Spleen (tissue), 7 donors: ENCODE results near the gene METTL8.

ENCODE experiments used
- POLR2AphosphoS5 ChIP-seq, 3 donors: sonication (generic); formaldehyde crosslinking; IDR thresholded peaks; one replicate each; pipeline ENCODE4 v1.5.1; 2017; ENCODE audit warnings: antibody characterized with exemption in 3 of 3
- TF ChIP-seq, protein P1 (sequence below), 11 experiments: fragments of 200-600 bp in 7 of 11; fragments of 450-650 bp in 4 of 11; sonication (generic) in 4 of 11; IDR thresholded peaks in 8 of 11; conservative IDR thresholded peaks in 3 of 11; 1 replicate in 7 of 11; 2 replicates in 4 of 11; pipeline versions ENCODE4 v1.4.0 to v1.8.0; 2016 to 2021; ENCODE audit warnings: antibody characterized with exemption in 11 of 11, inconsistent platforms in 4 of 11, mild to moderate bottlenecking in 1 of 11
- donor health status: DM: no; HTN: no; CAD: no; lungs with moderate emphysema.
- donor health status: DM: no; HTN: no; CAD: no.
- donor health status: DM: no; HTN: no; CAD: no.

DNA sequence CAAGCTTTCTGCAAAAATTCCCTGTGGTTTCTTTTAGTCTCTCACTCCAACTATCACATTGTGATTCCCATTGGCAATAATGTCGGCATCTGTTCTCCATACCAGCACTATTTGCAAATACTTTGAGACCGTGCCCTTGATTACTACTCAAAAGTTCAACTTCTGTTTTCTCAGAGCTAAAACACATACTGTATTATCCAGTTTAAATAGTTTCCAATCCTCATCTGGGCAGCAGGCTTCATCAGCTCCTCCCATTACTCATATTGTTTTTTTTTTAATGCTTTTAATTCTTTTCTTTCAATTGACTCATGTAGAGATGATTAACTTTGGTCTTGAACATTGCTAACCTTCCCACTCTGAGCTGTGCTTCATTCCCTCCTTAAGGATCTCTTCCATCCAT lies 135.8 kb downstream of the METTL8 start:
- no peak for TF ChIP-seq POLR2AphosphoS5 (IDR thresholded peaks at IDR 0.05)
- TF ChIP-seq, protein P1, sequence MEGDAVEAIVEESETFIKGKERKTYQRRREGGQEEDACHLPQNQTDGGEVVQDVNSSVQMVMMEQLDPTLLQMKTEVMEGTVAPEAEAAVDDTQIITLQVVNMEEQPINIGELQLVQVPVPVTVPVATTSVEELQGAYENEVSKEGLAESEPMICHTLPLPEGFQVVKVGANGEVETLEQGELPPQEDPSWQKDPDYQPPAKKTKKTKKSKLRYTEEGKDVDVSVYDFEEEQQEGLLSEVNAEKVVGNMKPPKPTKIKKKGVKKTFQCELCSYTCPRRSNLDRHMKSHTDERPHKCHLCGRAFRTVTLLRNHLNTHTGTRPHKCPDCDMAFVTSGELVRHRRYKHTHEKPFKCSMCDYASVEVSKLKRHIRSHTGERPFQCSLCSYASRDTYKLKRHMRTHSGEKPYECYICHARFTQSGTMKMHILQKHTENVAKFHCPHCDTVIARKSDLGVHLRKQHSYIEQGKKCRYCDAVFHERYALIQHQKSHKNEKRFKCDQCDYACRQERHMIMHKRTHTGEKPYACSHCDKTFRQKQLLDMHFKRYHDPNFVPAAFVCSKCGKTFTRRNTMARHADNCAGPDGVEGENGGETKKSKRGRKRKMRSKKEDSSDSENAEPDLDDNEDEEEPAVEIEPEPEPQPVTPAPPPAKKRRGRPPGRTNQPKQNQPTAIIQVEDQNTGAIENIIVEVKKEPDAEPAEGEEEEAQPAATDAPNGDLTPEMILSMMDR (IDR thresholded peaks at IDR 0.05 in 8 of 11, conservative IDR thresholded peaks at IDR 0.05 in 3 of 11): no peak
